Stimulated activated CD8-positive, alpha-beta memory T cell treated with anti-CD3 and anti-CD28 coated beads, Interleukin-7, amount 100 ng/mL, for 1 hour (primary cell): Measurements from ENCODE around the gene SMAD1.
"Not testable (repeated sequence)": the region's sequence is repeated elsewhere in the genome, so short reads cannot be mapped to it uniquely, and the experiment has no call there.

Source experiments
- DNase-seq, 2 donors: peaks; one replicate each; pipeline ENCODE4 v3.0.0-alpha.2; 2020; ENCODE audit warnings: low read depth in 2 of 2

Gene SMAD1

GRCh38 chr4:145528601-145529000 lies 46.9 kb downstream of the SMAD1 start:
- DNase-seq: no peak

- DNase-seq: no peak
Measured at GRCh38 chr4:145530189-145530588, 48.5 kb downstream of the SMAD1 start.

- no peak for DNase-seq
Measured at GRCh38 chr4:145530662-145531061, 49.0 kb downstream of the SMAD1 start.

GRCh38 chr4:145531223-145531622 lies 49.6 kb downstream of the SMAD1 start:
- no peak for DNase-seq

- no peak for DNase-seq
Measured at GRCh38 chr4:145531859-145532258, 50.2 kb downstream of the SMAD1 start.

- DNase-seq: no peak
Measured at GRCh38 chr4:145533001-145533400, 51.3 kb downstream of the SMAD1 start.

- not testable (repeated sequence) for DNase-seq
Measured at GRCh38 chr4:145533415-145533814, 51.8 kb downstream of the SMAD1 start.

- no peak for DNase-seq
Measured at GRCh38 chr4:145533961-145534360, 52.3 kb downstream of the SMAD1 start.

- no peak for DNase-seq
Measured at GRCh38 chr4:145535202-145535601, 53.5 kb downstream of the SMAD1 start.

GRCh38 chr4:145536044-145536443 lies 54.4 kb downstream of the SMAD1 start:
- DNase-seq: no peak

GRCh38 chr4:145538596-145538995 lies 56.9 kb downstream of the SMAD1 start:
- DNase-seq: no peak

GRCh38 chr4:145539671-145540070 lies 58.0 kb downstream of the SMAD1 start:
- no peak for DNase-seq

- no peak for DNase-seq
Measured at GRCh38 chr4:145540235-145540634, 58.6 kb downstream of the SMAD1 start.

- DNase-seq: no peak
Measured at GRCh38 chr4:145541346-145541745, 59.7 kb downstream of the SMAD1 start.

GRCh38 chr4:145545031-145545430 lies 63.4 kb downstream of the SMAD1 start:
- DNase-seq: no peak

GRCh38 chr4:145545538-145546174 lies 64.0 kb downstream of the SMAD1 start:
- DNase-seq: no peak

- DNase-seq: no peak
Measured at GRCh38 chr4:145546175-145546915, 64.7 kb downstream of the SMAD1 start.

- no peak for DNase-seq
Measured at GRCh38 chr4:145551660-145552059, 70.0 kb downstream of the SMAD1 start.

- DNase-seq: no peak
Measured at GRCh38 chr4:145552181-145552822, 70.6 kb downstream of the SMAD1 start.

GRCh38 chr4:145553375-145553774 lies 71.7 kb downstream of the SMAD1 start:
- no peak for DNase-seq

- DNase-seq: no peak
Measured at GRCh38 chr4:145554691-145555090, 73.0 kb downstream of the SMAD1 start.

GRCh38 chr4:145557720-145558119 lies 76.1 kb downstream of the SMAD1 start:
- DNase-seq: peak in 1 of 2 donors; percentile 6
